Globus pallidus (tissue), 1 donor: ENCODE data around the gene CNN3.

Experiments
- DNase-seq: peaks from one replicate; pipeline ENCODE4 v3.0.0-alpha.2; 2015; ENCODE audit warnings: low spot score

Gene CNN3

GRCh38 chr1:94922761-94923331 lies 4.1 kb downstream of the CNN3 start:
- DNase-seq = no peak

- no peak for DNase-seq
Observed at GRCh38 chr1:94921977-94922376, 4.9 kb downstream of the CNN3 start.

GRCh38 chr1:94920061-94920460 lies 6.8 kb downstream of the CNN3 start:
- DNase-seq = no peak

- DNase-seq = no peak
Observed at GRCh38 chr1:94919241-94920030, 7.5 kb downstream of the CNN3 start.

- no peak for DNase-seq
Observed at GRCh38 chr1:94917251-94917650, 9.7 kb downstream of the CNN3 start.

GRCh38 chr1:94912263-94913184 lies 14.4 kb downstream of the CNN3 start:
- DNase-seq = no peak

- no peak for DNase-seq
Observed at GRCh38 chr1:94909486-94909885, 17.4 kb downstream of the CNN3 start.

- no peak for DNase-seq
Observed at GRCh38 chr1:94908965-94909364, 17.9 kb downstream of the CNN3 start.

GRCh38 chr1:94908190-94908589 lies 18.7 kb downstream of the CNN3 start:
- no peak for DNase-seq

- no peak for DNase-seq
Observed at GRCh38 chr1:94907136-94907535, 19.8 kb downstream of the CNN3 start.

GRCh38 chr1:94906382-94906781 lies 20.5 kb downstream of the CNN3 start:
- DNase-seq = no peak

GRCh38 chr1:94905207-94905606 lies 21.7 kb downstream of the CNN3 start:
- no peak for DNase-seq

GRCh38 chr1:94903280-94904009 lies 23.5 kb downstream of the CNN3 start:
- no peak for DNase-seq

- no peak for DNase-seq
Observed at GRCh38 chr1:94901841-94902240, 25.1 kb downstream of the CNN3 start.

GRCh38 chr1:94899756-94900155 lies 27.2 kb downstream of the CNN3 start:
- DNase-seq = no peak

GRCh38 chr1:94898491-94899385 lies 28.2 kb downstream of the CNN3 start:
- DNase-seq = no peak

- no peak for DNase-seq
Observed at GRCh38 chr1:94895518-94895917, 31.4 kb downstream of the CNN3 start.

GRCh38 chr1:94894630-94895029 lies 32.3 kb downstream of the CNN3 start:
- DNase-seq = no peak

GRCh38 chr1:94892604-94893254 lies 34.2 kb downstream of the CNN3 start:
- no peak for DNase-seq

- no peak for DNase-seq
Observed at GRCh38 chr1:94888201-94888600, 38.7 kb downstream of the CNN3 start.
